Neuronal stem cell (in vitro differentiated cells): Measurements from ENCODE around the gene SPATS2L.

ENCODE experiments used
- DNase-seq: peaks from one replicate; pipeline ENCODE4 v3.0.0-alpha.2; 2013; ENCODE audit warnings: low spot score
- H2AFZ ChIP-seq: one replicate; pipeline ENCODE4 v1.6.1; 2013; ENCODE audit warnings: mild to moderate bottlenecking, low read length, inconsistent platforms
- H2AK5ac ChIP-seq: 2 replicates; pipeline ENCODE4 v1.6.1; 2013; ENCODE audit warnings: low read depth, mild to moderate bottlenecking, inconsistent platforms, low read length, moderate library complexity, mixed read lengths
- H2BK120ac ChIP-seq: 2 replicates; pipeline ENCODE4 v1.6.1; 2013; ENCODE audit warnings: low read depth, mild to moderate bottlenecking, inconsistent platforms, low read length, moderate library complexity, mixed read lengths
- H2BK12ac ChIP-seq: one replicate; pipeline ENCODE4 v1.6.1; 2013; ENCODE audit warnings: low read length, inconsistent platforms
- H2BK15ac ChIP-seq: 2 replicates; pipeline ENCODE4 v1.6.1; 2013; ENCODE audit warnings: mild to moderate bottlenecking, low read length, inconsistent platforms, mixed read lengths
- H2BK5ac ChIP-seq: one replicate; pipeline ENCODE4 v1.6.1; 2013; ENCODE audit warnings: inconsistent platforms, mild to moderate bottlenecking, low read length, moderate library complexity
- H3K14ac ChIP-seq: one replicate; pipeline ENCODE4 v1.6.1; 2013; ENCODE audit warnings: low read length, inconsistent platforms
- H3K18ac ChIP-seq: 2 replicates; pipeline ENCODE4 v1.6.1; 2013; ENCODE audit warnings: low read length, inconsistent platforms
- H3K23ac ChIP-seq: 2 replicates; pipeline ENCODE4 v1.6.1; 2013; ENCODE audit warnings: low read depth, mild to moderate bottlenecking, mixed read lengths, low read length, inconsistent platforms; ENCODE audit not compliant: poor library complexity
- H3K27ac ChIP-seq: replicated peaks from 3 replicates; pipeline ENCODE4 v1.5.1; 2013; ENCODE audit warnings: low read length, inconsistent platforms
- H3K27me3 ChIP-seq, 3 experiments: 2 replicates each; pipeline ENCODE4 v1.6.1; 2013; ENCODE audit warnings: low read length in 3 of 3, mild to moderate bottlenecking in 2 of 3, inconsistent platforms in 1 of 3, low read depth in 1 of 3, mixed read lengths in 1 of 3, moderate library complexity in 1 of 3; ENCODE audit not compliant: control insufficient read depth in 3 of 3, insufficient read depth in 3 of 3
- H3K36me3 ChIP-seq, 2 donors: replicated peaks in 1 of 2; 2 replicates each; pipeline ENCODE4 v1.6.1; 2013; ENCODE audit warnings: low read length in 2 of 2; ENCODE audit not compliant: control insufficient read depth in 2 of 2, insufficient read depth in 2 of 2
- H3K4ac ChIP-seq: 2 replicates; pipeline ENCODE4 v1.6.1; 2013; ENCODE audit warnings: inconsistent platforms, mild to moderate bottlenecking, low read length, moderate library complexity
- H3K4me1 ChIP-seq, 2 donors: 1 replicate in 1 of 2; 2 replicates in 1 of 2; pipeline ENCODE4 v1.6.1; 2013; ENCODE audit warnings: low read length in 2 of 2, low read depth in 1 of 2; ENCODE audit not compliant: control insufficient read depth in 2 of 2, insufficient read depth in 1 of 2
- H3K4me2 ChIP-seq: one replicate; pipeline ENCODE4 v1.6.1; 2013; ENCODE audit warnings: mild to moderate bottlenecking, low read length, inconsistent platforms; ENCODE audit not compliant: insufficient read depth, poor library complexity, severe bottlenecking
- H3K4me3 ChIP-seq, 2 donors: 2 replicates each; pipeline ENCODE4 v1.5.1; 2013; ENCODE audit warnings: low read length in 2 of 2, mild to moderate bottlenecking in 2 of 2, inconsistent platforms in 1 of 2, moderate library complexity in 1 of 2
- H3K79me1 ChIP-seq: one replicate; pipeline ENCODE4 v1.6.1; 2013; ENCODE audit warnings: low read depth, mild to moderate bottlenecking, inconsistent platforms, low read length, moderate library complexity
- H3K9ac ChIP-seq: one replicate; pipeline ENCODE4 v1.6.1; 2013; ENCODE audit warnings: mild to moderate bottlenecking, low read depth, low read length, inconsistent platforms; ENCODE audit not compliant: poor library complexity
- H3K9me3 ChIP-seq, 2 donors: replicated peaks in 1 of 2; 2 replicates each; pipeline versions ENCODE3 to v1.6.1; 2013; ENCODE audit warnings: low read length in 2 of 2, mild to moderate bottlenecking in 2 of 2, inconsistent platforms in 1 of 2, low read depth in 1 of 2, mixed read lengths in 1 of 2, moderate library complexity in 1 of 2; ENCODE audit not compliant: control insufficient read depth in 2 of 2, insufficient read depth in 1 of 2
- H4K8ac ChIP-seq: one replicate; pipeline ENCODE4 v1.6.1; 2013; ENCODE audit warnings: low read depth, mild to moderate bottlenecking, inconsistent platforms, low read length, moderate library complexity
- H4K91ac ChIP-seq: one replicate; pipeline ENCODE4 v1.6.1; 2013; ENCODE audit warnings: low read length, low read depth, mild to moderate bottlenecking, inconsistent platforms; ENCODE audit not compliant: poor library complexity
- WGBS, 2 donors: extraction: QIAGEN DNeasy Blood & Tissue Kit; methylation state at CpG; one replicate each; pipeline ENCODE4 v1.1.7; 2013; ENCODE audit warnings: missing lambda C conversion rate in 2 of 2, mixed read lengths in 1 of 2; ENCODE audit not compliant: insufficient read length in 2 of 2, insufficient replicate concordance in 1 of 2; ENCODE audit errors: extremely low coverage in 2 of 2; 5-methylcytosine and 5-hydroxymethylcytosine counted together

The SPATS2L gene

DNA sequence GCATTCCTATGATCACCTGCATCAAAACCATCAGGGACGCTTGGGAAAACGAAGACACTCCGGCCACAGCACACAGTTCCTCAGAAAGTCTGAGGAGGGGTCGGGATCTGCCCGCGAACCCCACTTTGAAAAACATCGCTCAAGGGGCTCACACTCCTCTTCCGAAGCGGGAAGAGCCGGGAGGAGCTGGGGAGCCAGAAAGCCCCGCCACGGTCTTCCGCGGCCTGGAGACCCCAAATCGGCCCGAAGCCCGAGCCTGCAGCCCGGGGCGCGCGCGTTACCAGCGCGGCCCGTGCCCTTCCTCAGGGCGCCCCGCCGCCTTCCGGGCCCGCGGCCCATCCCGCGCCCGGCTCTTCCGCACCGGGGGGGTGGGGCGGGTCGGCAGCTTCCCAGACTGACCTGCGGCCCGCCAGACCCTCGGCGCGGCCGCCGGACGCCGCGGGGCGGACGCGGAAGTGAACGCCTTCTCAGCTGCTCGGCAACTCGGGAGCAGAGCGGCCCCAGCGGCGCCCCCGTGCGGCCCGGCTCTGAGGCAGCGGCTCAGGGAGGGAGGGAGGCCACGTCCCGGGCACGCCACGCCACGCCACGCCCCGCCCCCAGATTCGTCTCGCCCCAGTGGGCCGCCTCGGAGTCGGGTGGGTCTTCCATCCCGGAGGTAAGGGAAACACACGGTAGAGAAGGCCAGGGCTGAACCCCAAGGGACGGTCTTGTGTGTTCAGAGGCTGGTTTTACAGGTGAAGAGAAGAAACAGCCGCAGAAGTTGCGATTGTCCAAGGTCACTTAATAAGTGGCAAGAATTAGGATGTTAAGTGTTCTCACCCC lies 203.3 kb downstream of the SPATS2L start, which contains the start of gene KCTD18:
Gene KCTD18, minus strand, starts transcription at position 457 of the 822 bp plus-strand sequence. CDS start 3,052 bp downstream, outside the sequence.
- Histone ChIP-seq H3K36me3 (no peaks in the 10 kb centered on the region), H3K27ac (no peak within 1 kb of the TSS), H2BK15ac (no peak within 1 kb of the TSS), H3K23ac (peak within 1 kb of the TSS; percentile 77), H3K4me2 (peak within 1 kb of the TSS; percentile 75), H3K4me3 (peak within 1 kb of the TSS; percentile 74 to 81), H2AK5ac (peak within 1 kb of the TSS; percentile 30), H3K4me1 (peaks cover 4 to 6% of the 10 kb centered on the region in 2 donors), H2BK120ac (no peak within 1 kb of the TSS), H3K18ac (peak within 1 kb of the TSS; percentile 96), H3K9me3 (no peaks in the 10 kb centered on the region), H3K4ac (no peak within 1 kb of the TSS), H3K79me1 (no peaks in the 10 kb centered on the region), H3K27me3 (peaks cover 0 to 27% (median 0%) of the 10 kb centered on the region in 3 experiments), H4K8ac (no peak within 1 kb of the TSS), H3K14ac (peak within 1 kb of the TSS; percentile 43), H2AFZ (peak within 1 kb of the TSS; percentile 87), H2BK12ac (no peak within 1 kb of the TSS), H2BK5ac (no peak within 1 kb of the TSS), H3K9ac (peak within 1 kb of the TSS; percentile 75), H4K91ac (no peak within 1 kb of the TSS)
- no CpG with 5 or more reads among the region's 78 CpGs for WGBS, 2 donors
- DNase-seq: peak; percentile 81

DNA sequence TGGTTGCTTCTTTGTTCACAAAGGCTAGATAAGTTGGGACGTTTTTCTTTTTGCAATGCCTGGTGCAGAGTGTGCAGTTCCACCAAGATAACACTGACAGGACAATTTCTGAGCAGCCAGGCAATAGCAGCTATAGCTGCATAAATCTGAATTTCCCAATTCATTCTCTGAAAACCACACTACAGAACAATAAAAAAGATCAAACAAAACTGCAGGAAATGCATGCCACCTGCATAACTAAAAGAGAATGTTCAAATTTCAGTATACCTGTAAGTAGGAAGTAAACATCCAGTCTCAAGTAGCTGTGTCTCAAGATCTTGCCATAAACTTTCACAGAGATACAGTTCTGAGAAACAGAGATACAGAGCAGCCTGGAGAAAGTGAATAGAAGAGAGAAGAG lies 208.7 kb downstream of the SPATS2L start:
- no peak for DNase-seq
- Histone ChIP-seq H4K91ac (no peak overlapping the region), H3K23ac (no peak overlapping the region), H2BK5ac (no peak overlapping the region), H3K27ac (no peak overlapping the region), H3K79me1 (no peaks in the 10 kb centered on the region), H3K4ac (no peak overlapping the region), H2AFZ (no peak overlapping the region), H3K27me3 (peaks cover 0 to 34% (median 0%) of the 10 kb centered on the region in 3 experiments), H3K14ac (no peak overlapping the region), H3K4me2 (no peak overlapping the region), H2BK12ac (no peak overlapping the region), H2AK5ac (no peak overlapping the region), H3K9ac (no peak overlapping the region), H2BK120ac (no peak overlapping the region), H3K18ac (no peak overlapping the region), H3K36me3 (no peaks in the 10 kb centered on the region), H3K4me3 (no peak overlapping the region), H2BK15ac (no peak overlapping the region), H3K4me1 (peaks cover 0 to 3% of the 10 kb centered on the region in 2 donors), H4K8ac (no peak overlapping the region), H3K9me3 (peaks cover 0 to 10% of the 10 kb centered on the region in 2 donors)
- WGBS, 2 donors: no CpG with 5 or more reads among the region's 1 CpG

- Histone ChIP-seq H3K4me3 (peak overlapping the region in 1 of 2 donors; percentile 38), H2AK5ac (no peak overlapping the region), H3K27me3 (peaks cover 0 to 44% (median 4%) of the 10 kb centered on the region in 3 experiments), H3K14ac (no peak overlapping the region), H3K4ac (no peak overlapping the region), H3K79me1 (no peaks in the 10 kb centered on the region), H3K36me3 (no peaks in the 10 kb centered on the region), H2BK12ac (no peak overlapping the region), H3K9ac (no peak overlapping the region), H3K4me2 (no peak overlapping the region), H2BK5ac (no peak overlapping the region), H3K9me3 (no peaks in the 10 kb centered on the region), H3K23ac (no peak overlapping the region), H2BK120ac (no peak overlapping the region), H3K4me1 (peaks cover 4 to 9% of the 10 kb centered on the region in 2 donors), H3K18ac (no peak overlapping the region), H4K8ac (no peak overlapping the region), H2BK15ac (no peak overlapping the region), H3K27ac (peak overlapping the region; percentile 7), H2AFZ (no peak overlapping the region), H4K91ac (no peak overlapping the region)
- WGBS, 2 donors: no CpG with 5 or more reads among the region's 3 CpGs
- no peak for DNase-seq
These were observed 216.7 kb downstream of the SPATS2L start for GRCh38 chr2:200523158-200523557.

DNA sequence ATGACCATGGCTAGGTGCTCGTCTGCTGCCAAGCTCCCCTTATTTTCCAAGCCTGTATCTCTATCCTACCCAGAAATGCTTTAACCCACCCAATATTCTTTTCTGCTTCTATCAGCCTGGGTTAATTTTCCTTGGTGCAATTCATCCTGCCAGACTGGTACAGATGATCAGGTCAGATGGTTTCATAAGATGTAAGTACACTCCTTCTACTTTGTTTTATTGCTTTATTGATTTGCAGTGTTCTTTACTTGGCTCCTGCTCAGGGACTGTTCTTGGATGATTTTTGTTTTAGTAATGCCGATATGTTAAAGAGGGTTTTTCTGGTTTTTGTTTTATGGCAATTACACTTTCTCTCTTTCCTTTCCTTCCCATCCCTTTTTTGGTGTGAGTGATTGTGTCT lies 217.1 kb downstream of the SPATS2L start:
- no peak overlapping the region for H3K9ac ChIP-seq
- H3K4me1 ChIP-seq: peaks cover 4 to 12% of the 10 kb centered on the region in 2 donors
- no peak for DNase-seq
- H2BK12ac ChIP-seq: no peak overlapping the region
- no peak overlapping the region for H2BK5ac ChIP-seq
- no peak overlapping the region for H2BK120ac ChIP-seq
- H3K27me3 ChIP-seq: peaks cover 0 to 44% (median 4%) of the 10 kb centered on the region in 3 experiments
- no peaks in the 10 kb centered on the region for H3K79me1 ChIP-seq
- H3K4me3 ChIP-seq: peak overlapping the region in 1 of 2 donors; percentile 38
- H2AK5ac ChIP-seq: no peak overlapping the region
- no peaks in the 10 kb centered on the region for H3K9me3 ChIP-seq
- H3K23ac ChIP-seq: no peak overlapping the region
- no peak overlapping the region for H3K4me2 ChIP-seq
- no peak overlapping the region for H4K91ac ChIP-seq
- no peak overlapping the region for H3K4ac ChIP-seq
- no peak overlapping the region for H3K14ac ChIP-seq
- no peak overlapping the region for H4K8ac ChIP-seq
- WGBS, 2 donors: no CpG with 5 or more reads among the region's 2 CpGs
- no peak overlapping the region for H2BK15ac ChIP-seq
- H3K27ac ChIP-seq: peak overlapping the region; percentile 7
- H3K36me3 ChIP-seq: no peaks in the 10 kb centered on the region
- H3K18ac ChIP-seq: no peak overlapping the region
- H2AFZ ChIP-seq: no peak overlapping the region
